ENCODE measurements around the gene KRT85. TPM values are rescaled to one million over a fixed set of nuclear protein-coding genes. Genes with fewer than 3 reads are reported as not detected.

Gene KRT85
- total RNA-seq, 1 experiment from 2014 or later, result not detected

DNA sequence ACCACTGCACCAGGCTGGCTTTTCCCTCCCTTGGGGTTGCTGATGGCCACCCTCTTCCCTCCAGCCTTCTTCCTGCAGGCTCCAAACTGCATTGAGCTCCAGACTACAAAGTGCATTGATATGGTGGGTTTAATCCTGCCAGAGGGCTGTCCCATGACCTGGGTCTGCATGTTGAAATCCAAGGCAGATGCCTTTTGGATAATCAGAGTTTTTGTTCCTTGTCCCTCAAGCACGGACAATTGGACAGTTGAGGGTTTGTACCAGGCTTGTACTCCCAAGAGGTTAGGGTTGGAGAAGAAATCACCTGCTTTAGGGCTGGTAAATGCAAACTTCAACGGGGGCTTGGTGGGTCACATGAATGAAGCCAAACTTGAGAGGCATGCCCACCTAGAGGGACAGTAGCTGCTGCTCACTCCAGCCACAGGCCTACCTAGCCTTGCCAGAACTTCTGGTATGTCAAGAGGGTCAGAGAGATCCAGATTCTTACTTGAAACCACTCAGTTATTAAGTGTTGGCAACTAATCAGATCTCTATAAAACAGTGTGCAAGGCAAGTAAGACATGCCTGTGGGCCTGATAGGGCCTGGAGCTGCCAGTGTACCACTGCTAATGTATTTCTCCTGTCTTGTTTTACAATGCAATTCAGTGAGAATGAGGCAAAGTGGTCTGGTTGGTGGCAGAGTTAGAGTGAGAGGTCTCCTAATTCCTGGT is 24.3 kb downstream of the KRT85 start:
- no peaks in the 10 kb centered on the region for H3K27me3 ChIP-seq (replicated peaks; ENCODE audit: insufficient read depth, low read depth, low read length, poor library complexity)
- no peak overlapping the region for H3K4me3 ChIP-seq (ENCODE audit: low read depth, low read length, poor library complexity, severe bottlenecking)
- H3K27ac ChIP-seq (ENCODE audit: low read depth, low read length, poor library complexity, severe bottlenecking), result no peak overlapping the region
- ChIA-PET CTCF (no interaction called here), POLR2A (ENCODE audit: low non-redundant PET) (no interaction called here)
- DNase-seq (ENCODE audit: low spot score), result no peak
- TF ChIP-seq EZH2 (IDR thresholded peaks at IDR 0.05; ENCODE audit: borderline replicate concordance, low read depth, low read length, poor library complexity, severe bottlenecking), result no peak
- TF ChIP-seq, protein P1, sequence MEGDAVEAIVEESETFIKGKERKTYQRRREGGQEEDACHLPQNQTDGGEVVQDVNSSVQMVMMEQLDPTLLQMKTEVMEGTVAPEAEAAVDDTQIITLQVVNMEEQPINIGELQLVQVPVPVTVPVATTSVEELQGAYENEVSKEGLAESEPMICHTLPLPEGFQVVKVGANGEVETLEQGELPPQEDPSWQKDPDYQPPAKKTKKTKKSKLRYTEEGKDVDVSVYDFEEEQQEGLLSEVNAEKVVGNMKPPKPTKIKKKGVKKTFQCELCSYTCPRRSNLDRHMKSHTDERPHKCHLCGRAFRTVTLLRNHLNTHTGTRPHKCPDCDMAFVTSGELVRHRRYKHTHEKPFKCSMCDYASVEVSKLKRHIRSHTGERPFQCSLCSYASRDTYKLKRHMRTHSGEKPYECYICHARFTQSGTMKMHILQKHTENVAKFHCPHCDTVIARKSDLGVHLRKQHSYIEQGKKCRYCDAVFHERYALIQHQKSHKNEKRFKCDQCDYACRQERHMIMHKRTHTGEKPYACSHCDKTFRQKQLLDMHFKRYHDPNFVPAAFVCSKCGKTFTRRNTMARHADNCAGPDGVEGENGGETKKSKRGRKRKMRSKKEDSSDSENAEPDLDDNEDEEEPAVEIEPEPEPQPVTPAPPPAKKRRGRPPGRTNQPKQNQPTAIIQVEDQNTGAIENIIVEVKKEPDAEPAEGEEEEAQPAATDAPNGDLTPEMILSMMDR (conservative IDR thresholded peaks at IDR 0.05; ENCODE audit: low read depth, low read length), result no peak
- H3K9me3 ChIP-seq (ENCODE audit: low read depth, low read length, poor library complexity, severe bottlenecking), result no peaks in the 10 kb centered on the region
- H3K36me3 ChIP-seq (ENCODE audit: insufficient read depth, low read length, poor library complexity, severe bottlenecking), result no peaks in the 10 kb centered on the region
- intact Hi-C loops (cut with micrococcal nuclease; ENCODE audit: unreplicated experiment), result no loop called here
- H3K4me1 ChIP-seq (ENCODE audit: insufficient read depth, low read length, poor library complexity, severe bottlenecking), result no peaks in the 10 kb centered on the region
- BruUV-seq (replicated peaks), result no TSS peak

DNA sequence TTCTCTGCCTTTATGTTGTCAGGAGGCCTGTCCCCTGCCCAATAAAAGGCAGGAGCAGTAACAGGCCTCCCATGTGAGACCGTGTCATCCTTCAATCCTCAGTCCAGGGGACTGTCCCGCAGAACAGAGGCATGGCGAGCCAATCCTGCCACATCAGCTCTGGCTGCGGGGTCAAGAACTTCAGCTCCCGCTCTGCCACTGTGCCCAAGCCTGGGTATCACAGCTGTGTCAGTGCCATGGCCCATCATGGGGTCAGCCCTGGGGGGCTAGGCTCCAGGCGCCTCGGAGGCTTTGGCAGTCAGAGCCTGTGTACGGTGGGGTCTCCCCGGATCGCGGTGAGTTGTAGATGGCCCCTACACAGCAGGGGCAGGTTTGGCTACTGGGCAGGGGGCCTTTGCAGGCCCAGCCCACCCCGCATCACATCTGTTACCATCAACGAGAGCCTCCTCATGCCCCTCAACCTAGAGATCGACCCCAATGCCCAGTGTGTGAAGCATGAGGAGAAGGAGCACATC is 26.2 kb downstream of the KRT85 start:
- POLR2A ChIA-PET (ENCODE audit: low non-redundant PET), result no interaction called here
- no peaks in the 10 kb centered on the region for H3K36me3 ChIP-seq (ENCODE audit: insufficient read depth, low read length, poor library complexity, severe bottlenecking)
- TF ChIP-seq, protein P1 (conservative IDR thresholded peaks at IDR 0.05; ENCODE audit: low read depth, low read length), result no peak
- DNase-seq (ENCODE audit: low spot score), result no peak
- intact Hi-C loops (cut with micrococcal nuclease; ENCODE audit: unreplicated experiment), result no loop called here
- no peaks in the 10 kb centered on the region for H3K27me3 ChIP-seq (replicated peaks; ENCODE audit: insufficient read depth, low read depth, low read length, poor library complexity)
- CTCF ChIA-PET, result no interaction called here
- H3K9me3 ChIP-seq (ENCODE audit: low read depth, low read length, poor library complexity, severe bottlenecking), result no peaks in the 10 kb centered on the region
- no peak overlapping the region for H3K27ac ChIP-seq (ENCODE audit: low read depth, low read length, poor library complexity, severe bottlenecking)
- H3K4me1 ChIP-seq (ENCODE audit: insufficient read depth, low read length, poor library complexity, severe bottlenecking), result no peaks in the 10 kb centered on the region
- H3K4me3 ChIP-seq (ENCODE audit: low read depth, low read length, poor library complexity, severe bottlenecking), result no peak overlapping the region
- BruUV-seq (replicated peaks), result no TSS peak

DNA sequence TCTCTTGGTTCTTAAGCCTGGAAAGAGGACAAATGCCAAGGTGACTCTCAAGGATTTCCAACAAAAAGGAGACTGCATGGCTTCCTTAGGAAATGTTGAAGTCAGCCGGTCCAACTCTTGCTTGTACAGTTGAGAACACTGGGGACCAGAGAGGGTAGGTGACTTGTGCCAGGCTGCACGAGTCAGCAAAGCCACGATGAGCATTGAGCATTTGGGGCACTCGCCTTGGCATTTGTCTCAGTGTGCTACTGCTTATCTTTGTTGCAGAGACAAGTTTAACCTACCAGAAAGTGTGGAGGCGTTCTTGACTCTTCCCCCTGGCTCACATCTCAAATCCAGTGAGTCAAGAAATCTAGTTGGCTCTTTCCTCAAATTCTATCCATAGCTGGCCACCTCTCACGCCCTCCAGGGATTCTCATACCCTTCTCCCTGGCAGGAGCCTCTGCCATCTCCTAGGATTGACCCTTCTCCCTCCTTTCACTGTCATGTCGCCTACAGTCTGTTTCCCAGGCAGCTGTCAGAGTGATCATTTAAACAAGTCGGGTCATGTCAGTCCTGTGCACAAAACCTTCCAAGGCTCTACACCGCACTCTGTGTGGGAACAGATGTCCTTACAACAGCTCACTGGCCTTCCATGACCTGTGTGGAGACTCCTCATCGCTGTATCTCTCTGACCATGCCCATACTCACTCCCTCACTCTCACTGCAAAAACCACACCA is 28.9 kb downstream of the KRT85 start:
- no peaks in the 10 kb centered on the region for H3K9me3 ChIP-seq (ENCODE audit: low read depth, low read length, poor library complexity, severe bottlenecking)
- no peak overlapping the region for H3K27ac ChIP-seq (ENCODE audit: low read depth, low read length, poor library complexity, severe bottlenecking)
- no peak overlapping the region for H3K4me3 ChIP-seq (ENCODE audit: low read depth, low read length, poor library complexity, severe bottlenecking)
- no peaks in the 10 kb centered on the region for H3K36me3 ChIP-seq (ENCODE audit: insufficient read depth, low read length, poor library complexity, severe bottlenecking)
- no TSS peak for BruUV-seq (replicated peaks)
- no peaks in the 10 kb centered on the region for H3K4me1 ChIP-seq (ENCODE audit: insufficient read depth, low read length, poor library complexity, severe bottlenecking)
- TF ChIP-seq, protein P1 (conservative IDR thresholded peaks at IDR 0.05; ENCODE audit: low read depth, low read length), result no peak
- TF ChIP-seq EZH2 (IDR thresholded peaks at IDR 0.05; ENCODE audit: borderline replicate concordance, low read depth, low read length, poor library complexity, severe bottlenecking), result no peak
- ChIA-PET POLR2A (ENCODE audit: low non-redundant PET) (no interaction called here), CTCF (interaction anchor here (2.1 kb wide), 1 partner anchor 11 kb away, joined by 7 read pairs; no protein-coding TSS in a partner anchor)
- intact Hi-C loops (cut with micrococcal nuclease; ENCODE audit: unreplicated experiment), result no loop called here
- H3K27me3 ChIP-seq (replicated peaks; ENCODE audit: insufficient read depth, low read depth, low read length, poor library complexity), result no peaks in the 10 kb centered on the region
- DNase-seq (ENCODE audit: low spot score), result no peak

Measured in A673 (cell line).